ENCODE data around the gene NID2.

The NID2 gene

GRCh38 chr14:51960866-51961265, 108.0 kb downstream of the NID2 start:
- TF ChIP-seq POLR2A (IDR thresholded peaks at IDR 0.05; ENCODE audit: low read depth, low read length), result no peak
- no peak for TF ChIP-seq PAX5 (IDR thresholded peaks at IDR 0.05; ENCODE audit: insufficient read depth, low read length, severe bottlenecking)
- TF ChIP-seq POLR2AphosphoS5 (IDR thresholded peaks at IDR 0.05; ENCODE audit: low read depth, low read length), result no peak
- TF ChIP-seq TAF1 (IDR thresholded peaks at IDR 0.05; ENCODE audit: low read depth, low read length), result no peak
- TF ChIP-seq POU2F2 (IDR thresholded peaks at IDR 0.05; ENCODE audit: low read depth, low read length), result no peak
- no peak for TF ChIP-seq SPI1 (IDR thresholded peaks at IDR 0.05; ENCODE audit: low read depth, low read length)
- no peak for DNase-seq (ENCODE audit: insufficient read length, low spot score)
- no peak for FAIRE-seq

GRCh38 chr14:51959928-51960327, 108.9 kb downstream of the NID2 start:
- FAIRE-seq (no peak), DNase-seq (ENCODE audit: insufficient read length, low spot score) (no peak)
- no peak for TF ChIP-seq POLR2AphosphoS5 (IDR thresholded peaks at IDR 0.05; ENCODE audit: low read depth, low read length)

- DNase-seq (ENCODE audit: insufficient read length, low spot score) (no peak), FAIRE-seq (no peak)
- TF ChIP-seq POLR2A (IDR thresholded peaks at IDR 0.05; ENCODE audit: low read depth, low read length) (no peak), POU2F2 (IDR thresholded peaks at IDR 0.05; ENCODE audit: low read depth, low read length) (no peak), TAF1 (IDR thresholded peaks at IDR 0.05; ENCODE audit: low read depth, low read length) (no peak), POLR2AphosphoS5 (IDR thresholded peaks at IDR 0.05; ENCODE audit: low read depth, low read length) (no peak), PAX5 (IDR thresholded peaks at IDR 0.05; ENCODE audit: insufficient read depth, low read length, severe bottlenecking) (no peak), SPI1 (IDR thresholded peaks at IDR 0.05; ENCODE audit: low read depth, low read length) (no peak)
Observed at GRCh38 chr14:51957950-51958349, 110.9 kb downstream of the NID2 start.

All from GM12891 (cell line).